K562 (cell line): Measurements from ENCODE around the gene PARD3B. TPM values are rescaled to one million over a fixed set of nuclear protein-coding genes. Genes with fewer than 3 reads are reported as not detected.

Source experiments
- ATAC-seq: fragments of 200-7000 bp; cut with Tn5 transposase; 3 replicates; pipeline ENCODE4 v1.9.1; 2020; ENCODE audit warnings: moderate library complexity
- BruUV-seq: library from RNA; stranded (reverse); fragments of 400-500 nt; replicated peaks from 2 replicates; lab custom pipeline; 2021; lab: Mats Ljungman, UMichigan
- CTCF ChIA-PET: fragments of 300-600 bp; formaldehyde crosslinking; extraction: SDS; loops from one replicate; lab custom pipeline; 2021; ENCODE audit warnings: low intra/inter-chr PET ratio; lab: Yijun Ruan, JAX
- POLR2A ChIA-PET: fragments of 300-600, 350-650 bp; sonication (Branson Sonifier 250); formaldehyde crosslinking; extraction: SDS; loops from one replicate; lab custom pipeline; 2021; ENCODE audit warnings: antibody characterized with exemption, inconsistent platforms; lab: Yijun Ruan, JAX
- DNase-seq, 4 experiments: peaks; one replicate each; pipeline versions ENCODE4 v3.0.0 to v3.0.0-alpha.2; 2011 to 2018; ENCODE audit warnings: low spot score in 3 of 4, mixed read lengths in 3 of 4; ENCODE audit errors: extremely low read depth in 1 of 4
- FAIRE-seq: peaks from 2 replicates; lab custom pipeline; 2011; peaks lifted over from hg19 to GRCh38; lab: Jason Lieb, UNC
- H2AFZ ChIP-seq: 2 replicates; pipeline ENCODE4 v1.6.0; 2011; ENCODE audit warnings: low read depth, low read length, control low read depth, inconsistent platforms
- H3K27ac ChIP-seq: fragments of 200-600 bp; 3 replicates; pipeline ENCODE4 v1.8.0; 2011; ENCODE audit warnings: low read depth, mild to moderate bottlenecking, control low read depth, inconsistent platforms, low read length, moderate library complexity, mixed read lengths; ENCODE audit errors: extremely low read depth
- H3K27me3 ChIP-seq, 2 experiments: fragments of 300-600 bp in 1 of 2; 2 replicates in 1 of 2; 3 replicates in 1 of 2; pipeline versions ENCODE4 v1.6.0 to v1.8.0; 2011; ENCODE audit warnings: inconsistent platforms in 2 of 2, low read length in 2 of 2, mild to moderate bottlenecking in 1 of 2, mixed read lengths in 1 of 2, moderate library complexity in 1 of 2; ENCODE audit not compliant: control insufficient read depth in 2 of 2, insufficient read depth in 2 of 2
- H3K36me3 ChIP-seq: fragments of 300-600 bp; 3 replicates; pipeline ENCODE4 v1.8.0; 2011; ENCODE audit warnings: mild to moderate bottlenecking, low read length, inconsistent platforms; ENCODE audit not compliant: control insufficient read depth, insufficient read depth
- H3K4me1 ChIP-seq, 2 experiments: fragments of 200-600 bp in 1 of 2; replicated peaks in 1 of 2; 2 replicates in 1 of 2; 3 replicates in 1 of 2; pipeline versions ENCODE4 v1.5.1 to v1.8.0; 2011; ENCODE audit warnings: inconsistent platforms in 2 of 2, low read length in 2 of 2, mild to moderate bottlenecking in 1 of 2, mixed read lengths in 1 of 2, moderate library complexity in 1 of 2; ENCODE audit not compliant: control insufficient read depth in 2 of 2, insufficient read depth in 2 of 2
- H3K4me2 ChIP-seq: 2 replicates; pipeline ENCODE4 v1.6.1; 2011; ENCODE audit warnings: low read length, control low read depth, inconsistent platforms, mixed read lengths; ENCODE audit not compliant: insufficient read depth
- H3K4me3 ChIP-seq: fragments of 200-600 bp; sonication (generic), shearing (Covaris generic); 2 replicates; pipeline ENCODE4 v1.5.1; 2016; ENCODE audit warnings: control low read depth, inconsistent platforms
- H3K79me2 ChIP-seq: fragments of 200-600 bp; 3 replicates; pipeline ENCODE4 v1.8.0; 2011; ENCODE audit warnings: low read length, inconsistent platforms; ENCODE audit not compliant: control insufficient read depth, insufficient read depth
- H3K9ac ChIP-seq, 2 experiments: 2 replicates each; pipeline versions ENCODE4 v1.6.0 to v1.6.1; 2011; ENCODE audit warnings: low read depth in 2 of 2, low read length in 2 of 2, control low read depth in 1 of 2, inconsistent platforms in 1 of 2, mild to moderate bottlenecking in 1 of 2, mixed read lengths in 1 of 2; ENCODE audit not compliant: insufficient read depth in 1 of 2
- H3K9me1 ChIP-seq: one replicate; pipeline ENCODE4 v1.6.0; 2011; ENCODE audit warnings: inconsistent platforms, mild to moderate bottlenecking, low read length, moderate library complexity; ENCODE audit not compliant: control insufficient read depth, insufficient read depth
- H3K9me3 ChIP-seq: replicated peaks from 2 replicates; pipeline ENCODE4 v1.5.1; 2011; ENCODE audit warnings: low read depth, low read length, inconsistent platforms; ENCODE audit not compliant: control insufficient read depth, insufficient read depth
- H4K20me1 ChIP-seq: replicated peaks from 2 replicates; pipeline ENCODE4 v1.6.1; 2011; ENCODE audit warnings: low read length, inconsistent platforms, mixed read lengths; ENCODE audit not compliant: control insufficient read depth, insufficient read depth
- ASH1L ChIP-seq: fragments of 450-650 bp; IDR thresholded peaks from 2 replicates; pipeline ENCODE4 v1.6.1; 2018; ENCODE audit warnings: borderline replicate concordance, mild to moderate bottlenecking, low read depth; ENCODE audit not compliant: partially characterized antibody
- BRF2 ChIP-seq: IDR thresholded peaks from 3 replicates; pipeline ENCODE4 v1.6.1; 2011; ENCODE audit warnings: borderline replicate concordance, mild to moderate bottlenecking; ENCODE audit not compliant: insufficient read length, insufficient read depth
- CEBPG ChIP-seq, 3 experiments: fragments of 200-800 bp in 1 of 3; sonication (Bioruptor generic) in 1 of 3; sonication (generic) in 1 of 3; formaldehyde crosslinking in 1 of 3; IDR thresholded peaks in 2 of 3; conservative IDR thresholded peaks in 1 of 3; 2 replicates each; pipeline versions ENCODE4 v1.6.1 to v1.8.0; 2016 to 2022; ENCODE audit warnings: missing compliant biosample characterization in 2 of 3, missing genetic modification characterization in 2 of 3, mild to moderate bottlenecking in 1 of 3, missing genetic modification reagents in 1 of 3
- CEBPZ ChIP-seq: fragments of 150-350 bp; IDR thresholded peaks from 2 replicates; pipeline ENCODE4 v1.6.1; 2014; ENCODE audit warnings: low read depth, mild to moderate bottlenecking, low read length, borderline replicate concordance
- COPS2 ChIP-seq: fragments of 450-650 bp; conservative IDR thresholded peaks from 2 replicates; pipeline ENCODE4 v1.6.1; 2016; ENCODE audit warnings: mild to moderate bottlenecking, moderate library complexity
- CXXC5 ChIP-seq: fragments of 250-450 bp; sonication (Bioruptor Pico); IDR thresholded peaks from 2 replicates; pipeline ENCODE4 v1.8.0; 2022; ENCODE audit warnings: inconsistent platforms, mild to moderate bottlenecking, moderate library complexity
- ELF1 ChIP-seq: fragments of 200-800 bp; sonication (Bioruptor generic); IDR thresholded peaks from 2 replicates; pipeline ENCODE4 v1.6.1; 2016; ENCODE audit warnings: missing genetic modification characterization, missing compliant biosample characterization
- ELF2 ChIP-seq: fragments of 250-450 bp; sonication (Bioruptor Pico); IDR thresholded peaks from 2 replicates; pipeline ENCODE4 v1.5.0; 2021; ENCODE audit warnings: mild to moderate bottlenecking
- ESRRB ChIP-seq: fragments of 250-450 bp; sonication (Bioruptor Pico); IDR thresholded peaks from 2 replicates; pipeline ENCODE4 v1.5.0; 2020; ENCODE audit warnings: mild to moderate bottlenecking, moderate library complexity, borderline replicate concordance
- GATAD2B ChIP-seq: fragments of 450-650 bp; IDR thresholded peaks from 2 replicates; pipeline ENCODE4 v1.6.1; 2017; ENCODE audit warnings: mild to moderate bottlenecking, borderline replicate concordance
- HCFC1 ChIP-seq: IDR thresholded peaks from 2 replicates; pipeline ENCODE4 v1.6.1; 2012; ENCODE audit warnings: low read depth, low read length, improper control_type of control experiment
- JUN ChIP-seq, 2 experiments: sonication (generic) in 1 of 2; formaldehyde crosslinking in 1 of 2; IDR thresholded peaks; 2 replicates each; pipeline versions ENCODE4 v1.6.1 to v1.8.0; 2012 to 2022; ENCODE audit warnings: borderline replicate concordance in 2 of 2, mild to moderate bottlenecking in 2 of 2, improper control_type of control experiment in 1 of 2, low read depth in 1 of 2, low read length in 1 of 2, missing genetic modification reagents in 1 of 2
- NR3C1 ChIP-seq: sonication (generic); formaldehyde crosslinking; IDR thresholded peaks from 2 replicates; pipeline ENCODE4 v1.8.1; 2022; ENCODE audit warnings: missing genetic modification reagents
- PPARD ChIP-seq: fragments of 250-450 bp; sonication (Bioruptor Pico); IDR thresholded peaks from 2 replicates; pipeline ENCODE4 v1.8.0; 2022; ENCODE audit warnings: inconsistent platforms, mild to moderate bottlenecking, moderate library complexity
- PTTG1 ChIP-seq: fragments of 450-650 bp; IDR thresholded peaks from 2 replicates; pipeline ENCODE4 v1.6.1; 2016; ENCODE audit warnings: low read depth, mild to moderate bottlenecking, missing genetic modification characterization, missing compliant biosample characterization
- RAD21 ChIP-seq, 2 experiments: fragments of 250-450 bp in 1 of 2; fragments of 450-650 bp in 1 of 2; sonication (Bioruptor Pico) in 1 of 2; formaldehyde crosslinking in 1 of 2; IDR thresholded peaks in 1 of 2; conservative IDR thresholded peaks in 1 of 2; 2 replicates each; pipeline versions ENCODE4 v1.4.0 to v1.8.0; 2020 to 2022; ENCODE audit warnings: mild to moderate bottlenecking in 2 of 2, moderate library complexity in 1 of 2
- RNF2 ChIP-seq: sonication (generic); IDR thresholded peaks from 2 replicates; pipeline ENCODE4 v1.6.1; 2016
- ZNF79 ChIP-seq: fragments of 250-450 bp; sonication (Bioruptor Pico); IDR thresholded peaks from 2 replicates; pipeline ENCODE4 v1.4.0; 2020; ENCODE audit warnings: low read depth, mild to moderate bottlenecking, moderate library complexity
- WGBS: fragments of 100-300 bp; shearing (Covaris generic); methylation state at CpG from one replicate; pipeline ENCODE4 v1.1.6; 2016; ENCODE audit warnings: low coverage, mixed read lengths; ENCODE audit not compliant: insufficient coverage; ENCODE audit errors: missing lambda C conversion rate; 5-methylcytosine and 5-hydroxymethylcytosine counted together
- in situ Hi-C: fragments of 300-500 bp; cut with MboI; formaldehyde crosslinking; loops from 4 replicates; pipeline ENCODE4 v1.15.0; 2018; ENCODE audit warnings: inconsistent platforms, mixed read lengths
- intact Hi-C: fragments of 100-400 bp; cut with micrococcal nuclease; formaldehyde crosslinking; loops from 2 replicates; pipeline ENCODE4 v1.14.2; 2022
- polyA plus RNA-seq, 8 experiments: library from polyadenylated mRNA; depleted of rRNA in 4 of 8; stranded (reverse) in 5 of 8; unstranded in 3 of 8; fragments of >200 nt; fragmentation: Nextera tagmentation in 2 of 8; fragmentation: Illumina TruSeq in 1 of 8; extraction: Ambion mirVana in 2 of 8; extraction: Trizol in 1 of 8; gene quantifications; 2 replicates each; pipeline versions ENCODE4 v1.2.1 to v1.2.3, GENCODE V29; 2011 to 2014; ENCODE audit warnings: inconsistent platforms in 1 of 8, missing spikeins in 1 of 8
- total RNA-seq, 7 experiments: library from RNA; depleted of rRNA in 6 of 7; stranded (reverse); fragments of >200 nt in 6 of 7; fragmentation: Illumina TruSeq in 2 of 7; extraction: Trizol in 2 of 7; gene quantifications; 2 replicates each; pipeline versions ENCODE4 v1.2.1 to v1.2.3, GENCODE V29; 2011 to 2021; ENCODE audit warnings: low replicate concordance in 1 of 7

The PARD3B gene
- total and polyA plus RNA-seq, 9 of the 15 experiments (the other 6 are each of a cell fraction or from before 2014, with no cell fraction given): 0.15 to 3.0 (median 1.1) TPM

- no peaks in the 10 kb centered on the region for H3K4me1 ChIP-seq
- H3K27ac ChIP-seq: no peak overlapping the region
- no peak overlapping the region for H3K4me2 ChIP-seq
- H3K9me3 ChIP-seq: no peaks in the 10 kb centered on the region
- no peaks in the 10 kb centered on the region for H4K20me1 ChIP-seq
- intact Hi-C loops: no loop called here
- FAIRE-seq: no peak
- no peaks in the 10 kb centered on the region for H3K36me3 ChIP-seq
- POLR2A ChIA-PET: interaction anchor here (1.3 kb wide), 1 partner anchor 10 kb away, joined by 4 read pairs; no protein-coding TSS in a partner anchor
- CTCF ChIA-PET: no interaction called here
- no peak for TF ChIP-seq ELF2
- TF ChIP-seq CXXC5 (CRISPR knock-in tag): no peak
- TF ChIP-seq RAD21 (CRISPR knock-in tag; conservative IDR thresholded peaks at IDR 0.05 in 1 of 2, IDR thresholded peaks at IDR 0.05 in 1 of 2): no peak
- TF ChIP-seq BRF2: no peak
- TF ChIP-seq NR3C1 (CRISPR knock-in tag): no peak
- TF ChIP-seq CEBPZ: no peak
- TF ChIP-seq COPS2: no peak
- TF ChIP-seq ASH1L: no peak
- no peak for TF ChIP-seq PPARD (CRISPR knock-in tag)
- no peak for TF ChIP-seq CEBPG (CRISPR knock-in tag; IDR thresholded peaks at IDR 0.05)
- no peak for TF ChIP-seq CEBPG (tag; conservative IDR thresholded peaks at IDR 0.05 in 1 of 2, IDR thresholded peaks at IDR 0.05 in 1 of 2)
- TF ChIP-seq RNF2: no peak
- no peak for TF ChIP-seq GATAD2B
- TF ChIP-seq PTTG1 (tag): no peak
- no peak for TF ChIP-seq ZNF79
- TF ChIP-seq ELF1 (tag): no peak
- no peak for TF ChIP-seq ESRRB
- no peak for TF ChIP-seq HCFC1
- no peak for TF ChIP-seq JUN (IDR thresholded peaks at IDR 0.05; ENCODE audit: borderline replicate concordance, low read depth, low read length)
- TF ChIP-seq JUN (CRISPR knock-in tag; IDR thresholded peaks at IDR 0.05; ENCODE audit: borderline replicate concordance): no peak
- WGBS: 3% methylated on average over 6 of the region's 6 CpGs
- no TSS peak for BruUV-seq
- H3K9me1 ChIP-seq: no peaks in the 10 kb centered on the region
- in situ Hi-C loops: no loop called here
- H3K9ac ChIP-seq: no peak overlapping the region
- no peak for ATAC-seq
- no peak overlapping the region for H3K4me3 ChIP-seq
- no peaks in the 10 kb centered on the region for H3K27me3 ChIP-seq
- no peak for DNase-seq
- H2AFZ ChIP-seq: no peak overlapping the region
- no peaks in the 10 kb centered on the region for H3K79me2 ChIP-seq
These were observed 856.2 kb downstream of the PARD3B start for GRCh38 chr2:205401511-205401910.
